OCI-LY1 (cell line): ENCODE data around the gene HACD2.

Experiments
- H2AFZ ChIP-seq: fragments of 200-600 bp; sonication (generic), shearing (Covaris generic); 2 replicates; pipeline ENCODE4 v1.6.0; 2014; ENCODE audit warnings: antibody characterized with exemption, mild to moderate bottlenecking, low read length
- H3F3A ChIP-seq: fragments of 200-600 bp; sonication (generic), shearing (Covaris generic); 2 replicates; pipeline ENCODE4 v1.6.0; 2014; ENCODE audit warnings: mild to moderate bottlenecking, antibody characterized with exemption, low read length, moderate library complexity; ENCODE audit not compliant: insufficient read depth
- H3K27ac ChIP-seq: fragments of 200-600 bp; sonication (generic); 2 replicates; pipeline ENCODE4 v1.5.1; 2014; ENCODE audit warnings: low read length, mixed run types, mild to moderate bottlenecking, low read depth; ENCODE audit not compliant: poor library complexity, severe bottlenecking
- H3K27me3 ChIP-seq: fragments of 200-600 bp; sonication (generic); 2 replicates; pipeline ENCODE4 v1.6.0; 2014; ENCODE audit warnings: antibody characterized with exemption, mild to moderate bottlenecking, low read length, moderate library complexity; ENCODE audit not compliant: insufficient read depth
- H3K36me3 ChIP-seq: fragments of 200-600 bp; sonication (generic); 2 replicates; pipeline ENCODE4 v1.6.1; 2014; ENCODE audit warnings: mild to moderate bottlenecking, antibody characterized with exemption, low read length, moderate library complexity, mixed read lengths; ENCODE audit not compliant: insufficient read depth
- H3K4me1 ChIP-seq: fragments of 200-600 bp; sonication (generic); 2 replicates; pipeline ENCODE4 v1.5.1; 2014; ENCODE audit warnings: mild to moderate bottlenecking, low read length, moderate library complexity; ENCODE audit not compliant: insufficient read depth, severe bottlenecking
- H3K4me2 ChIP-seq: fragments of 200-600 bp; sonication (generic), shearing (Covaris generic); 2 replicates; pipeline ENCODE4 v1.6.1; 2014; ENCODE audit warnings: low read length
- H3K4me3 ChIP-seq: fragments of 200-600 bp; sonication (generic); 2 replicates; pipeline ENCODE4 v1.5.1; 2014; ENCODE audit warnings: low read length, low read depth, mild to moderate bottlenecking, mixed read lengths; ENCODE audit not compliant: poor library complexity, severe bottlenecking
- H3K79me2 ChIP-seq: fragments of 200-600 bp; shearing (Covaris generic); 2 replicates; pipeline ENCODE4 v1.6.1; 2016; ENCODE audit warnings: mixed run types, low read length, mixed read lengths; ENCODE audit not compliant: insufficient read depth
- H3K9ac ChIP-seq: fragments of 200-600 bp; sonication (generic), shearing (Covaris generic); 2 replicates; pipeline ENCODE4 v1.6.1; 2014; ENCODE audit warnings: mild to moderate bottlenecking, low read length, mixed read lengths
- H3K9me2 ChIP-seq: fragments of 200-600 bp; sonication (generic), shearing (Covaris generic); 2 replicates; pipeline ENCODE4 v1.6.1; 2014; ENCODE audit warnings: low read depth, mild to moderate bottlenecking, low read length, mixed read lengths
- H3K9me3 ChIP-seq: fragments of 200-600 bp; shearing (Covaris generic); 2 replicates; pipeline ENCODE4 v1.6.1; 2014; ENCODE audit warnings: low read length, mixed read lengths
- H4K20me1 ChIP-seq: fragments of 200-600 bp; sonication (generic), shearing (Covaris generic); 2 replicates; pipeline ENCODE4 v1.6.0; 2016; ENCODE audit warnings: mild to moderate bottlenecking, low read length; ENCODE audit not compliant: insufficient read depth
- EZH2 ChIP-seq: fragments of 200-600 bp; sonication (generic), shearing (Covaris generic); IDR thresholded peaks from 2 replicates; pipeline ENCODE4 v1.8.0; 2017; ENCODE audit warnings: borderline replicate concordance, mixed run types, mild to moderate bottlenecking, antibody characterized with exemption, low read length, moderate library complexity, mixed read lengths
- TF ChIP-seq, protein P1 (sequence below): fragments of 200-600 bp; sonication (generic), shearing (Covaris generic); IDR thresholded peaks from 2 replicates; pipeline ENCODE4 v1.5.1; 2017; ENCODE audit warnings: mild to moderate bottlenecking, antibody characterized with exemption, low read length, moderate library complexity, mixed read lengths

The HACD2 gene

DNA sequence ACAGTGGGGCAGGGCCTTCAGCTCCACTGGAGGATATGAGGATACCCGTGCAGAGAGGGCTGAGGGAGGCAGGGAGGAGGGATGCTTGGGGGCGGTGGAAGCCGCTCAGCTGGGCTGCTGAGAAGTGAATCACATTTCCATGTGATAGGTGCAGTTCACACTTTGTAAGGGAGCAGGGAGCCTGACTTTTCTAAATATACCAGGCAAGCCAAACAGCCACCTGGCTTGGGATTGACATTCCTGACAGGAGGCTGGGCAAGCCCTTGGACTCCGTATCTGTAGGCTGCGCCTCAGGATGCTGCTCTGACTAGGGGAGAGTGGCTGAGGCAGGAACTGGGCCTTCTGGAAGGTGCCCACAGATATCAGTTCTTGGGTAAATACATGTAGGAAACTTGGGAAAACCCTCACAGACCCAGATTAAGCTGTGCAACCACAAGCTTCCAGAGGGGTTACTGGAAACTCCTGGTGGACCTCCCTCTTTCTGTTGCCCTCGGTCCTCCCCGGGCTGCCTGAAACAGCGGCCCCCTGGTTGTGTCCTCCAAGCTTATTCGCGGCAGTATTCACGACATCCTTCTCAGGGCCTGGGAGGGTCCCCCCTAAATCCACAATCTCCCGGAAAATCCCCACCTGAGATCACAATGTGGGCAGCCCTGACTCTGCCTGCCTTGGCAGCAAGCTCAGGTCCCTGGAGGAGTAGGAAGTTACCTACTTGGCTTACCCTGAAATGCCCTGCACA lies 103.0 kb downstream of the HACD2 start:
- Histone ChIP-seq H3K9me3 (no peaks in the 10 kb centered on the region), H3K4me3 (no peak overlapping the region), H3K79me2 (no peaks in the 10 kb centered on the region), H3K9me2 (no peaks in the 10 kb centered on the region), H3K4me2 (no peak overlapping the region), H3K27ac (no peak overlapping the region), H3K9ac (no peak overlapping the region), H4K20me1 (no peaks in the 10 kb centered on the region), H2AFZ (no peak overlapping the region), H3K4me1 (no peaks in the 10 kb centered on the region), H3K27me3 (no peaks in the 10 kb centered on the region), H3K36me3 (no peaks in the 10 kb centered on the region), H3F3A (no peaks in the 10 kb centered on the region)
- TF ChIP-seq, protein P1, sequence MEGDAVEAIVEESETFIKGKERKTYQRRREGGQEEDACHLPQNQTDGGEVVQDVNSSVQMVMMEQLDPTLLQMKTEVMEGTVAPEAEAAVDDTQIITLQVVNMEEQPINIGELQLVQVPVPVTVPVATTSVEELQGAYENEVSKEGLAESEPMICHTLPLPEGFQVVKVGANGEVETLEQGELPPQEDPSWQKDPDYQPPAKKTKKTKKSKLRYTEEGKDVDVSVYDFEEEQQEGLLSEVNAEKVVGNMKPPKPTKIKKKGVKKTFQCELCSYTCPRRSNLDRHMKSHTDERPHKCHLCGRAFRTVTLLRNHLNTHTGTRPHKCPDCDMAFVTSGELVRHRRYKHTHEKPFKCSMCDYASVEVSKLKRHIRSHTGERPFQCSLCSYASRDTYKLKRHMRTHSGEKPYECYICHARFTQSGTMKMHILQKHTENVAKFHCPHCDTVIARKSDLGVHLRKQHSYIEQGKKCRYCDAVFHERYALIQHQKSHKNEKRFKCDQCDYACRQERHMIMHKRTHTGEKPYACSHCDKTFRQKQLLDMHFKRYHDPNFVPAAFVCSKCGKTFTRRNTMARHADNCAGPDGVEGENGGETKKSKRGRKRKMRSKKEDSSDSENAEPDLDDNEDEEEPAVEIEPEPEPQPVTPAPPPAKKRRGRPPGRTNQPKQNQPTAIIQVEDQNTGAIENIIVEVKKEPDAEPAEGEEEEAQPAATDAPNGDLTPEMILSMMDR, result no peak
- no peak for TF ChIP-seq EZH2

DNA sequence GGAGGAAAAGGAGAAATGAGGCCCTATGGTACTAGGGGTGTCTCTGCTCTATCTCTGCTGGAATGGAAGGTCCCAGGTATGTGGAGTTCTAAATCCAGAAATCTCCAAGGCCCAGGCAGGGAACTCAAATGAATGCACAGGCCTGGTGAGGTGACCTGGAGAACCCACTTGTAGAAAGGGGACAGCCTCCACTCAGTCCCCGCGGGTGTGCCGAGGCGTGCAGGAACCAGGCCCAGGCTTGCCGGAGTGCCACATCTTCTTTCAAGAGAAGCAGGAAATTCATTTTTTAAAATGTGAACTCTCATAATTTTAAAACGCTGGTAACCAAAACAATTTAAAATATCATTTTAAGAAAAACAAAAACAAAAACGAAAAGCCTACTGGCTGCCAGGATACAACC lies 103.8 kb downstream of the HACD2 start:
- Histone ChIP-seq H3K4me2 (no peak overlapping the region), H3K27me3 (no peaks in the 10 kb centered on the region)

DNA sequence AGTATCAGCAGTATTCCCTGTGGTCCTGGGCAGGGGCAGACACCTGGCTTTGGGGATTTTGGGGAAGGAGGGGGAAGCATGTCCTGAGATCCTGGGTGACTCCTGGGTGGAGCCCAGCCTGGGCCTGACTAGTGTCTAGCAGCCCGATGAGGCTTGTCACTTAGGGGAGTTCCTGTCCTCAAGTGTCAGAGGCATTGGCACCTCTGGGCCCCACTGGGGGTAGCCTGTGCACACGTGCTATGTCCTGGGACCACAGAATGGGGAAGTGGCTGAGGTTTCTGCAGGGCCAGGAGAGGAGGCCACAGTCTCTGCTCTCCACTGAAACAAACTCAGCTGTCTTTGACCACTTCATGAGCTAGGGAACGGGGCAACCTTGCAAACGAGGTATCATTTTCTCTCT lies 104.4 kb downstream of the HACD2 start:
- Histone ChIP-seq H3K4me3 (no peak overlapping the region), H3K36me3 (no peaks in the 10 kb centered on the region), H3K9ac (no peak overlapping the region), H2AFZ (no peak overlapping the region), H3K27ac (no peak overlapping the region), H4K20me1 (no peaks in the 10 kb centered on the region), H3K4me1 (no peaks in the 10 kb centered on the region), H3F3A (no peaks in the 10 kb centered on the region), H3K79me2 (no peaks in the 10 kb centered on the region), H3K27me3 (no peaks in the 10 kb centered on the region), H3K4me2 (no peak overlapping the region), H3K9me2 (no peaks in the 10 kb centered on the region), H3K9me3 (no peaks in the 10 kb centered on the region)
- no peak for TF ChIP-seq EZH2
- TF ChIP-seq, protein P1, result no peak

More for the DNA sequence above, 103.8 kb downstream of the HACD2 start:
- Histone ChIP-seq H3K27ac (no peak overlapping the region), H2AFZ (no peak overlapping the region), H3K36me3 (no peaks in the 10 kb centered on the region), H3F3A (no peaks in the 10 kb centered on the region), H3K4me3 (no peak overlapping the region), H3K9ac (no peak overlapping the region), H3K79me2 (no peaks in the 10 kb centered on the region), H3K4me1 (no peaks in the 10 kb centered on the region), H3K9me3 (no peaks in the 10 kb centered on the region), H3K9me2 (no peaks in the 10 kb centered on the region), H4K20me1 (no peaks in the 10 kb centered on the region)
- TF ChIP-seq, protein P1, result no peak
- no peak for TF ChIP-seq EZH2
